Measurements from ENCODE around the gene VTCN1. TPM values are rescaled to one million over a fixed set of nuclear protein-coding genes. Genes with fewer than 3 reads are reported as not detected.

Gene VTCN1
- total and polyA plus RNA-seq, 2 of the 13 experiments (the other 11 are each of a cell fraction or from before 2014, with no cell fraction given) = not detected

GRCh38 chr1:117188816-117189437 is 21.8 kb downstream of the VTCN1 start:
- intact Hi-C loops (cut with micrococcal nuclease; ENCODE audit: unreplicated experiment) (no loop called here), in situ Hi-C loops (cut with HindIII; ENCODE audit: extremely low pct_ligation_motif_present, low pct_unique_long_range_greater_than_20kb) (no loop called here)
- H3K9me3 ChIP-seq (ENCODE audit: low read length) = no peaks in the 10 kb centered on the region
- 53% methylated on average over 8 of the region's 8 CpGs for WGBS (ENCODE audit: low lambda C conversion rate)
- no peak for FAIRE-seq
- no peak overlapping the region for H3K4me3 ChIP-seq (replicated peaks in 1 of 3; ENCODE audit: insufficient read depth in 1 of 3, low read depth in 2 of 3, low read length in 3 of 3)
- DNase-seq (ENCODE audit: low spot score) = no peak
- no peaks in the 10 kb centered on the region for H3K4me1 ChIP-seq (ENCODE audit: insufficient read depth, low read length)
- CTCF ChIA-PET (ENCODE audit: low intra/inter-chr PET ratio, low total read pairs) = no interaction called here
- BruUV-seq (replicated peaks) = no TSS peak
- H3K36me3 ChIP-seq (replicated peaks in 1 of 2; ENCODE audit: control insufficient read depth in 1 of 2, insufficient read depth in 2 of 2, low read length in 2 of 2) = no peaks in the 10 kb centered on the region
- H4K20me1 ChIP-seq (ENCODE audit: insufficient read depth, low read length) = no peaks in the 10 kb centered on the region
- 0 out of 5 replicates have a peak, but pooled peaks cover 0 to 5% of the 10 kb centered on the region in 2 experiments for H3K27me3 ChIP-seq (ENCODE audit: control insufficient read depth in 1 of 2, insufficient read depth in 2 of 2, low read length in 2 of 2)
- no peak for ATAC-seq
- H3K79me2 ChIP-seq (ENCODE audit: insufficient read depth, low read length) = no peaks in the 10 kb centered on the region
- no peak overlapping the region for H2AFZ ChIP-seq (ENCODE audit: low read length)
- H3K27ac ChIP-seq (ENCODE audit: extremely low read length, insufficient read depth, low read length) = no peak overlapping the region
- no peak overlapping the region for H3K9ac ChIP-seq (ENCODE audit: insufficient read depth, low read depth, low read length)
- no peak for TF ChIP-seq GATA4 (IDR thresholded peaks at IDR 0.05; ENCODE audit: borderline replicate concordance, low read depth)
- no peak for TF ChIP-seq ZNF431 (CRISPR knock-in tag; IDR thresholded peaks at IDR 0.05; ENCODE audit: borderline replicate concordance, low read depth)
- no peak for TF ChIP-seq DMTF1 (CRISPR knock-in tag; IDR thresholded peaks at IDR 0.05)
- TF ChIP-seq ZSCAN9 (CRISPR knock-in tag; IDR thresholded peaks at IDR 0.05; ENCODE audit: borderline replicate concordance) = no peak
- TF ChIP-seq ZNF678 (CRISPR knock-in tag; IDR thresholded peaks at IDR 0.05) = no peak
- TF ChIP-seq ZNF331 (CRISPR knock-in tag; IDR thresholded peaks at IDR 0.05) = no peak
- TF ChIP-seq SOX5 (CRISPR knock-in tag; IDR thresholded peaks at IDR 0.05; ENCODE audit: borderline replicate concordance) = no peak
- TF ChIP-seq ELK4 (CRISPR knock-in tag; IDR thresholded peaks at IDR 0.05; ENCODE audit: borderline replicate concordance) = no peak
- no peak for TF ChIP-seq MTA3 (CRISPR knock-in tag; IDR thresholded peaks at IDR 0.05)
- no peak for TF ChIP-seq ZNF646 (CRISPR knock-in tag; IDR thresholded peaks at IDR 0.05)
- no peak for TF ChIP-seq PCBP1 (IDR thresholded peaks at IDR 0.05; ENCODE audit: borderline replicate concordance, low read depth, low read length)
- POLR2A ChIA-PET = no interaction called here
- H3K4me2 ChIP-seq (ENCODE audit: low read depth, low read length) = no peak overlapping the region

Data from HepG2 (cell line).